Caco-2 (cell line): ENCODE measurements around the gene BTBD6. TPM values are rescaled to one million over a fixed set of nuclear protein-coding genes. Genes with fewer than 3 reads are reported as not detected.

Source experiments
- BruUV-seq: library from RNA; stranded (reverse); fragments of 400-500 nt; replicated peaks from 2 replicates; lab custom pipeline; 2021; lab: Mats Ljungman, UMichigan
- CTCF ChIA-PET: fragments of 300-600 bp; sonication (Branson Sonifier 250); formaldehyde crosslinking; loops from one replicate; lab custom pipeline; 2022; ENCODE audit warnings: antibody characterized with exemption; lab: Charles Lee
- POLR2A ChIA-PET: fragments of 300-600 bp; sonication (Branson Sonifier 250); formaldehyde crosslinking; loops from one replicate; lab custom pipeline; 2022; ENCODE audit warnings: antibody characterized with exemption; lab: Charles Lee
- DNase-seq, 2 experiments: peaks; one replicate each; pipeline versions ENCODE4 v3.0.0 to v3.0.0-alpha.2; 2020 to 2022
- H3K27me3 ChIP-seq: replicated peaks from 2 replicates; pipeline ENCODE4 v1.6.0; 2011; ENCODE audit warnings: low read length; ENCODE audit not compliant: control insufficient read depth, insufficient read depth
- H3K36me3 ChIP-seq: 2 replicates; pipeline ENCODE4 v1.5.1; 2011; ENCODE audit warnings: low read length; ENCODE audit not compliant: control insufficient read depth, insufficient read depth
- H3K4me1 ChIP-seq: fragments of 250-450 bp; sonication (Bioruptor Pico); 2 replicates; pipeline ENCODE4 v1.5.1; 2020; ENCODE audit warnings: mild to moderate bottlenecking
- H3K4me3 ChIP-seq: 2 replicates; pipeline ENCODE4 v1.5.1; 2011; ENCODE audit warnings: low read depth, mild to moderate bottlenecking, control low read depth, low read length
- H3K9me3 ChIP-seq: fragments of 250-450 bp; sonication (Bioruptor Pico); 2 replicates; pipeline ENCODE4 v1.5.1; 2020; ENCODE audit warnings: mild to moderate bottlenecking, moderate library complexity
- H3K27ac Mint-ChIP-seq: one replicate; pipeline ENCODE4 v1.8.0; 2022; ENCODE audit warnings: mixed read lengths; ENCODE audit not compliant: unreplicated experiment
- H3K27me3 Mint-ChIP-seq: one replicate; pipeline ENCODE4 v1.8.0; 2022; ENCODE audit warnings: mixed read lengths; ENCODE audit not compliant: insufficient read depth, unreplicated experiment
- H3K36me3 Mint-ChIP-seq: one replicate; pipeline ENCODE4 v1.8.0; 2022; ENCODE audit warnings: mild to moderate bottlenecking, mixed read lengths; ENCODE audit not compliant: insufficient read depth, unreplicated experiment
- H3K4me1 Mint-ChIP-seq: one replicate; pipeline ENCODE4 v1.8.0; 2022; ENCODE audit warnings: low read depth, mixed read lengths; ENCODE audit not compliant: unreplicated experiment
- H3K4me3 Mint-ChIP-seq: one replicate; pipeline ENCODE4 v1.8.0; 2022; ENCODE audit warnings: mild to moderate bottlenecking, moderate library complexity, mixed read lengths; ENCODE audit not compliant: unreplicated experiment
- H3K9me3 Mint-ChIP-seq: one replicate; pipeline ENCODE4 v1.8.0; 2022; ENCODE audit warnings: mixed read lengths; ENCODE audit not compliant: unreplicated experiment
- intact Hi-C: fragments of 100-400 bp; cut with micrococcal nuclease; formaldehyde crosslinking; loops from one replicate; pipeline ENCODE4 v1.10.0; 2022; ENCODE audit not compliant: unreplicated experiment
- total RNA-seq: library from RNA; stranded (reverse); gene quantifications from 2 replicates; pipeline ENCODE4 v1.2.3, GENCODE V29; 2022
- TF ChIP-seq, protein P1 (sequence below), 2 experiments: fragments of 200-600 bp in 1 of 2; IDR thresholded peaks; 1 replicate in 1 of 2; 2 replicates in 1 of 2; pipeline versions ENCODE4 v1.5.1 to v1.8.0; 2011 to 2022; ENCODE audit warnings: antibody characterized with exemption in 1 of 2, control low read depth in 1 of 2, inconsistent platforms in 1 of 2, low read depth in 1 of 2, low read length in 1 of 2, mild to moderate bottlenecking in 1 of 2, moderate library complexity in 1 of 2; ENCODE audit not compliant: insufficient read depth in 1 of 2, severe bottlenecking in 1 of 2, unreplicated experiment in 1 of 2

Gene BTBD6
- total RNA-seq, 1 experiment from 2014 or later = 25.3 TPM

DNA sequence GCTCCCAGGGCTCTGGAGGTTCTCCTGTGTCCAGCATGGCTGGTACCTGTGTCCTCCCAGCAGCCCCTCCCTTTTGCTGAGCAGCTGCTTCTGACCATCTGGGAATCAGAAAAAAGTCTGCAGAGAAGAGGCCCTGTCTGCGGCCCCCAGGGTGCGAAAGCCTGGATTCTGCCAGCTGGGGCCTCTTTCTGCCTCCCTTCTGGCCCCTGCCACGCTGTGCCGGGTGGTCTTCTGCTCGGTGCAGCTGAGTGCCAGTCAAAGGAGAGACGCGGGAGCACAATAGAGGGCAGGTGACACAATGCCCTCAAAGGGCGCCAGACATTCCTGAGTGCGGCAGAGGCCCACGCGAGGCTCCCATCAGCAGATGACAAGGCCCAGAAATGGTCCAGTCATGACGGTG lies 12.6 kb downstream of the BTBD6 start:
- no peak for DNase-seq
- Mint-ChIP-seq H3K36me3 (peaks cover 12% of the 10 kb centered on the region), H3K4me3 (no peak overlapping the region), H3K4me1 (no peaks in the 10 kb centered on the region), H3K27me3 (no peaks in the 10 kb centered on the region), H3K27ac (no peak overlapping the region), H3K9me3 (no peaks in the 10 kb centered on the region)
- Histone ChIP-seq H3K27me3 (no peaks in the 10 kb centered on the region), H3K4me1 (no peaks in the 10 kb centered on the region), H3K9me3 (no peaks in the 10 kb centered on the region), H3K36me3 (no peaks in the 10 kb centered on the region; the same call in 1 of the 2 replicates), H3K4me3 (no peak overlapping the region)
- no TSS peak for BruUV-seq
- CTCF ChIA-PET = no interaction called here
- POLR2A ChIA-PET = no interaction called here
- TF ChIP-seq, protein P1, sequence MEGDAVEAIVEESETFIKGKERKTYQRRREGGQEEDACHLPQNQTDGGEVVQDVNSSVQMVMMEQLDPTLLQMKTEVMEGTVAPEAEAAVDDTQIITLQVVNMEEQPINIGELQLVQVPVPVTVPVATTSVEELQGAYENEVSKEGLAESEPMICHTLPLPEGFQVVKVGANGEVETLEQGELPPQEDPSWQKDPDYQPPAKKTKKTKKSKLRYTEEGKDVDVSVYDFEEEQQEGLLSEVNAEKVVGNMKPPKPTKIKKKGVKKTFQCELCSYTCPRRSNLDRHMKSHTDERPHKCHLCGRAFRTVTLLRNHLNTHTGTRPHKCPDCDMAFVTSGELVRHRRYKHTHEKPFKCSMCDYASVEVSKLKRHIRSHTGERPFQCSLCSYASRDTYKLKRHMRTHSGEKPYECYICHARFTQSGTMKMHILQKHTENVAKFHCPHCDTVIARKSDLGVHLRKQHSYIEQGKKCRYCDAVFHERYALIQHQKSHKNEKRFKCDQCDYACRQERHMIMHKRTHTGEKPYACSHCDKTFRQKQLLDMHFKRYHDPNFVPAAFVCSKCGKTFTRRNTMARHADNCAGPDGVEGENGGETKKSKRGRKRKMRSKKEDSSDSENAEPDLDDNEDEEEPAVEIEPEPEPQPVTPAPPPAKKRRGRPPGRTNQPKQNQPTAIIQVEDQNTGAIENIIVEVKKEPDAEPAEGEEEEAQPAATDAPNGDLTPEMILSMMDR (IDR thresholded peaks at IDR 0.05; ENCODE audit: insufficient read depth in 1 of 2, low read depth in 1 of 2, low read length in 1 of 2, severe bottlenecking in 1 of 2, unreplicated experiment in 1 of 2) = no peak
- intact Hi-C loops = no loop called here

DNA sequence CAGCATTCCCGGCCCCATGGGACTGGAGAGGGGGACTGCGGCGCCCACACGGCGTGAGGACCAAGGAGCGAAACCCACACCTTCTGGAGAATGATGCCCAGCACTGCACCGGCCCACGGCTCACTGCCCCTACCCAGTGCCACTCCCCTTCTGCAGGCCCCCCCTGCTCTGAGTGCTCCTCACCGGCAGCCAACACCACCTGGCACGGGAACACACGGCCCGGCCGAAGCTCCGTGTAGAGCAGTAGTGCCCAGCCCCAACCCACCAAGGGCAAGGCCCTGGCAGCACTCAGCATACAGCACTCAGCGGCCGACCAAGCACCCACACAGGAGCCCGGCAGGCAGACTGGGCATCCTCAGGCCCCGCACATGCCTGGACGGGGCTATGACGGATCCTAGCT lies 13.4 kb downstream of the BTBD6 start:
- POLR2A ChIA-PET = no interaction called here
- Mint-ChIP-seq H3K9me3 (no peaks in the 10 kb centered on the region), H3K27ac (no peak overlapping the region), H3K4me3 (no peak overlapping the region), H3K27me3 (no peaks in the 10 kb centered on the region), H3K4me1 (no peaks in the 10 kb centered on the region), H3K36me3 (peaks cover 12% of the 10 kb centered on the region)
- intact Hi-C loops = no loop called here
- Histone ChIP-seq H3K4me3 (no peak overlapping the region), H3K9me3 (no peaks in the 10 kb centered on the region), H3K27me3 (no peaks in the 10 kb centered on the region), H3K4me1 (no peaks in the 10 kb centered on the region), H3K36me3 (no peaks in the 10 kb centered on the region; the same call in 1 of the 2 replicates)
- DNase-seq = no peak
- no TSS peak for BruUV-seq
- CTCF ChIA-PET = interaction anchor here (0.6 kb wide), 1 partner anchor 325 kb away, joined by 5 read pairs; no protein-coding TSS in a partner anchor
- TF ChIP-seq, protein P1 (IDR thresholded peaks at IDR 0.05; ENCODE audit: insufficient read depth in 1 of 2, low read depth in 1 of 2, low read length in 1 of 2, severe bottlenecking in 1 of 2, unreplicated experiment in 1 of 2) = no peak

DNA sequence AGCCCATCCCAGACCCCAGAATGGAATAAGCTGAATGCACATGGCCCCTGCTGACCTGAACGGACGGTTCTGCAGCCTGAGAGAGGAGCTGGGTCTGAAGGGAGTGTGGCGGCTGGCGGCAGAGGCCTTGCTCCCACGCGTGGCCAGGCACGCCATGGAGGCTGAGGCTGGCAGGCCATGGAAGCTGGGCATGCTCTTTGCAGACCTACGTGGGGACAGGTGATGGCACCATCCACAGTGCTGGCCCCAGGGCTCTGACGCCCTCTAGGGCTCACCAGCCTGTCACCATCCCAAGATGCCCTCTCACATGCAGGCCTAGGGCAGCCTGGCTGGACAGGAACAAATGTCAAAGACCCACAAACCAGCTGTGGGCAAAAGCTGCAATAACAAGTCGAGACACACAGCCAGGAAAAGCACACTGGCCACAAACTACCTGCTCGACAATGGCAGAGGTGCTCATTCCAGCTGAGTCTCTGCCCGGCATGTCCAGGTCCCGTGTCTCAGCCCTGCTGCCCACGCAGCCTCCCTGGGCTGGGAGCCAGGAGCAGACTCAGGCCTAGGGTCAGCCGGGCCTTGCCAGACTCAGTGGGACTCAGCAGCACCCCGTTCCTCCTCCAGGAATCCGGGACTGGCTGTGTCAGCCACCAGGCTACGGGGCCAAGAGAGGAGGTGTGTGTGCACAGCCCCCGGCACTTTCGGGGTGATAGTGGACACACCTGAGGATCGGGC lies 19.7 kb downstream of the BTBD6 start:
- H3K27me3 ChIP-seq = no peaks in the 10 kb centered on the region
- no peak for DNase-seq
- intact Hi-C loops = no loop called here
- H3K9me3 ChIP-seq = no peaks in the 10 kb centered on the region
- H3K4me1 Mint-ChIP-seq = no peaks in the 10 kb centered on the region
- peaks cover 11% of the 10 kb centered on the region for H3K36me3 Mint-ChIP-seq
- no TSS peak for BruUV-seq
- H3K4me3 Mint-ChIP-seq = no peak overlapping the region
- H3K27me3 Mint-ChIP-seq = no peaks in the 10 kb centered on the region
- ChIA-PET CTCF (interaction anchor here (0.6 kb wide), 1 partner anchor 28 kb away, joined by 3 read pairs; no protein-coding TSS in a partner anchor), POLR2A (no interaction called here)
- no peak overlapping the region for H3K4me3 ChIP-seq
- H3K36me3 ChIP-seq = no peaks in the 10 kb centered on the region
- TF ChIP-seq, protein P1 (IDR thresholded peaks at IDR 0.05; ENCODE audit: insufficient read depth in 1 of 2, low read depth in 1 of 2, low read length in 1 of 2, severe bottlenecking in 1 of 2, unreplicated experiment in 1 of 2) = no peak
- H3K27ac Mint-ChIP-seq = no peak overlapping the region
- no peaks in the 10 kb centered on the region for H3K4me1 ChIP-seq
- no peaks in the 10 kb centered on the region for H3K9me3 Mint-ChIP-seq
